ENCODE measurements around the gene CA5B. TPM values are rescaled to one million over a fixed set of nuclear protein-coding genes. Genes with fewer than 3 reads are reported as not detected.
A peak's percentile ranks its signal among the peaks of the same experiment; 100 is the strongest.

Gene CA5B
- total and polyA plus RNA-seq, 2 donors (not counting 1 experiment from before 2014, with no cell fraction given) = 7.4 to 11.6 TPM

- Histone ChIP-seq H3K4me3 (replicated peaks in 1 of 4; ENCODE audit: control extremely low read depth in 1 of 4, insufficient read depth in 1 of 4, low read depth in 3 of 4, low read length in 4 of 4) (no peak overlapping the region), H3K4me1 (ENCODE audit: control insufficient read depth, extremely low read depth, insufficient read depth, low read length) (no peaks in the 10 kb centered on the region), H3K9ac (ENCODE audit: insufficient read depth, low read length) (no peak overlapping the region), H3K9me3 (ENCODE audit: control insufficient read depth, insufficient read depth, low read depth, low read length) (no peaks in the 10 kb centered on the region), H3K4me2 (ENCODE audit: extremely low read depth, insufficient read depth, low read length) (no peak overlapping the region), H3K79me2 (ENCODE audit: control insufficient read depth, insufficient read depth, low read length) (no peaks in the 10 kb centered on the region), H3K27ac (ENCODE audit: insufficient read depth, low read length) (no peak overlapping the region), H3K27me3 (ENCODE audit: control insufficient read depth, insufficient read depth, low read length) (no peaks in the 10 kb centered on the region), H4K20me1 (ENCODE audit: control insufficient read depth, extremely low read depth, insufficient read depth, low read length) (no peaks in the 10 kb centered on the region), H3K36me3 (ENCODE audit: control insufficient read depth, insufficient read depth, low read length) (no peaks in the 10 kb centered on the region), H2AFZ (ENCODE audit: low read length) (no peak overlapping the region)
- no peak for TF ChIP-seq CTCF (conservative IDR thresholded peaks at IDR 0.05 in 1 of 2, IDR thresholded peaks at IDR 0.05 in 1 of 2; ENCODE audit: low read depth in 1 of 2, low read length in 2 of 2)
- no peak for TF ChIP-seq EZH2 (IDR thresholded peaks at IDR 0.05; ENCODE audit: low read length, missing control alignments)
- no peak for DNase-seq (ENCODE audit: low read depth in 2 of 2)
Measured at GRCh38 chrX:15718283-15718970, 19.6 kb upstream of the CA5B start.

GRCh38 chrX:15719324-15719968, 18.6 kb upstream of the CA5B start:
- Histone ChIP-seq H3K9me3 (ENCODE audit: control insufficient read depth, insufficient read depth, low read depth, low read length) (no peaks in the 10 kb centered on the region), H3K4me3 (replicated peaks in 1 of 4; ENCODE audit: control extremely low read depth in 1 of 4, insufficient read depth in 1 of 4, low read depth in 3 of 4, low read length in 4 of 4) (no peak overlapping the region), H3K4me2 (ENCODE audit: extremely low read depth, insufficient read depth, low read length) (no peak overlapping the region), H3K27me3 (ENCODE audit: control insufficient read depth, insufficient read depth, low read length) (no peaks in the 10 kb centered on the region), H4K20me1 (ENCODE audit: control insufficient read depth, extremely low read depth, insufficient read depth, low read length) (no peaks in the 10 kb centered on the region), H3K36me3 (ENCODE audit: control insufficient read depth, insufficient read depth, low read length) (no peaks in the 10 kb centered on the region), H3K79me2 (ENCODE audit: control insufficient read depth, insufficient read depth, low read length) (no peaks in the 10 kb centered on the region), H2AFZ (ENCODE audit: low read length) (no peak overlapping the region), H3K9ac (ENCODE audit: insufficient read depth, low read length) (no peak overlapping the region), H3K4me1 (ENCODE audit: control insufficient read depth, extremely low read depth, insufficient read depth, low read length) (no peaks in the 10 kb centered on the region), H3K27ac (ENCODE audit: insufficient read depth, low read length) (no peak overlapping the region)
- TF ChIP-seq EZH2 (IDR thresholded peaks at IDR 0.05; ENCODE audit: low read length, missing control alignments) = no peak
- DNase-seq (ENCODE audit: low read depth in 2 of 2) = no peak

GRCh38 chrX:15721911-15722310, 16.2 kb upstream of the CA5B start:
- no peaks in the 10 kb centered on the region for H3K27me3 ChIP-seq (ENCODE audit: control insufficient read depth, insufficient read depth, low read length)
- no peak overlapping the region for H3K4me2 ChIP-seq (ENCODE audit: extremely low read depth, insufficient read depth, low read length)
- no peaks in the 10 kb centered on the region for H3K4me1 ChIP-seq (ENCODE audit: control insufficient read depth, extremely low read depth, insufficient read depth, low read length)
- no peak overlapping the region for H3K9ac ChIP-seq (ENCODE audit: insufficient read depth, low read length)
- H3K4me3 ChIP-seq (replicated peaks in 1 of 4; ENCODE audit: control extremely low read depth in 1 of 4, insufficient read depth in 1 of 4, low read depth in 3 of 4, low read length in 4 of 4) = no peak overlapping the region
- H3K27ac ChIP-seq (ENCODE audit: insufficient read depth, low read length) = no peak overlapping the region
- no peak overlapping the region for H2AFZ ChIP-seq (ENCODE audit: low read length)
- DNase-seq (ENCODE audit: low read depth in 2 of 2) = peak in 1 of 2 donors; percentile 33
- H4K20me1 ChIP-seq (ENCODE audit: control insufficient read depth, extremely low read depth, insufficient read depth, low read length) = no peaks in the 10 kb centered on the region
- H3K36me3 ChIP-seq (ENCODE audit: control insufficient read depth, insufficient read depth, low read length) = no peaks in the 10 kb centered on the region
- H3K79me2 ChIP-seq (ENCODE audit: control insufficient read depth, insufficient read depth, low read length) = no peaks in the 10 kb centered on the region
- TF ChIP-seq CTCF (conservative IDR thresholded peaks at IDR 0.05 in 1 of 2, IDR thresholded peaks at IDR 0.05 in 1 of 2; ENCODE audit: low read depth in 1 of 2, low read length in 2 of 2) (no peak), EZH2 (IDR thresholded peaks at IDR 0.05; ENCODE audit: low read length, missing control alignments) (no peak)
- no peaks in the 10 kb centered on the region for H3K9me3 ChIP-seq (ENCODE audit: control insufficient read depth, insufficient read depth, low read depth, low read length)
